Inflammatory macrophage (primary cell): ENCODE results near the gene IQCH.
"Not testable (repeated sequence)": the region's sequence is repeated elsewhere in the genome, so short reads cannot be mapped to it uniquely, and the experiment has no call there.

Experiments
- DNase-seq, 2 donors: peaks; one replicate each; pipeline ENCODE4 v3.0.0-alpha.2; 2020 to 2022

Gene IQCH

GRCh38 chr15:67248011-67248505 lies 6.5 kb upstream of the IQCH start:
- no peak for DNase-seq

GRCh38 chr15:67249830-67250229 lies 4.8 kb upstream of the IQCH start:
- no peak for DNase-seq

- no peak for DNase-seq
Measured at GRCh38 chr15:67251318-67251717, 3.3 kb upstream of the IQCH start.

- DNase-seq, result no peak
Measured at GRCh38 chr15:67253101-67253500, 1.5 kb upstream of the IQCH start.

- DNase-seq, result no peak
Measured at GRCh38 chr15:67253549-67254237, 893 bp upstream of the IQCH start.

- DNase-seq, result no peak
Measured at GRCh38 chr15:67256051-67256450, 1.5 kb downstream of the IQCH start.

- not testable (repeated sequence) for DNase-seq
Measured at GRCh38 chr15:67258412-67258811, 3.8 kb downstream of the IQCH start.

GRCh38 chr15:67259379-67259778 lies 4.8 kb downstream of the IQCH start:
- DNase-seq, result no peak

- no peak for DNase-seq
Measured at GRCh38 chr15:67259806-67260205, 5.2 kb downstream of the IQCH start.

- no peak for DNase-seq
Measured at GRCh38 chr15:67266870-67267269, 12.3 kb downstream of the IQCH start.

- DNase-seq, result no peak
Measured at GRCh38 chr15:67267440-67267839, 12.9 kb downstream of the IQCH start.

- no peak for DNase-seq
Measured at GRCh38 chr15:67267951-67268941, 13.7 kb downstream of the IQCH start.

- no peak for DNase-seq
Measured at GRCh38 chr15:67274236-67274635, 19.6 kb downstream of the IQCH start.

GRCh38 chr15:67276666-67277065 lies 22.1 kb downstream of the IQCH start:
- DNase-seq, result no peak

- DNase-seq, result no peak
Measured at GRCh38 chr15:67280217-67280616, 25.6 kb downstream of the IQCH start.

GRCh38 chr15:67281714-67282113 lies 27.1 kb downstream of the IQCH start:
- no peak for DNase-seq

GRCh38 chr15:67285625-67286024 lies 31.0 kb downstream of the IQCH start:
- not testable (repeated sequence) for DNase-seq

- not testable (repeated sequence) for DNase-seq
Measured at GRCh38 chr15:67286400-67286799, 31.8 kb downstream of the IQCH start.

GRCh38 chr15:67290319-67290718 lies 35.7 kb downstream of the IQCH start:
- DNase-seq, result no peak

GRCh38 chr15:67296188-67296587 lies 41.6 kb downstream of the IQCH start:
- DNase-seq, result peak in 1 of 2 donors; percentile 21

GRCh38 chr15:67296684-67297083 lies 42.1 kb downstream of the IQCH start:
- DNase-seq, result no peak

- no peak for DNase-seq
Measured at GRCh38 chr15:67300266-67301025, 45.9 kb downstream of the IQCH start.
